ENCODE results near the gene COL8A1. TPM values are rescaled to one million over a fixed set of nuclear protein-coding genes. Genes with fewer than 3 reads are reported as not detected.

Gene COL8A1
- total RNA-seq, 2 experiments from 2014 or later: 0.10 to 0.13 TPM

- H3K27ac Mint-ChIP-seq: no peak overlapping the region
- no peak overlapping the region for H3K4me3 Mint-ChIP-seq
- no peaks in the 10 kb centered on the region for H3K36me3 Mint-ChIP-seq (ENCODE audit: low read depth)
- ChIA-PET POLR2A (no interaction called here), CTCF (no interaction called here)
- H3K4me1 Mint-ChIP-seq: no peaks in the 10 kb centered on the region
- no peak for DNase-seq
- H3K9me3 Mint-ChIP-seq: no peaks in the 10 kb centered on the region
- no peaks in the 10 kb centered on the region for H3K27me3 Mint-ChIP-seq
Observed at GRCh38 chr3:99741588-99741987, 103.2 kb downstream of the COL8A1 start.

GRCh38 chr3:99747915-99748314, 109.5 kb downstream of the COL8A1 start:
- Mint-ChIP-seq H3K27ac (no peak overlapping the region), H3K4me3 (no peak overlapping the region), H3K9me3 (no peaks in the 10 kb centered on the region), H3K4me1 (no peaks in the 10 kb centered on the region), H3K36me3 (ENCODE audit: low read depth) (no peaks in the 10 kb centered on the region), H3K27me3 (peaks cover 7% of the 10 kb centered on the region)
- ChIA-PET CTCF (no interaction called here), POLR2A (no interaction called here)
- DNase-seq: no peak

GRCh38 chr3:99751649-99752048, 113.3 kb downstream of the COL8A1 start:
- CTCF ChIA-PET: no interaction called here
- no peak overlapping the region for H3K27ac Mint-ChIP-seq
- H3K27me3 Mint-ChIP-seq: peaks cover 22% of the 10 kb centered on the region
- no peak overlapping the region for H3K4me3 Mint-ChIP-seq
- no peaks in the 10 kb centered on the region for H3K4me1 Mint-ChIP-seq
- no peak for DNase-seq
- no peaks in the 10 kb centered on the region for H3K36me3 Mint-ChIP-seq (ENCODE audit: low read depth)
- no peaks in the 10 kb centered on the region for H3K9me3 Mint-ChIP-seq
- POLR2A ChIA-PET: no interaction called here

GRCh38 chr3:99753268-99753975, 115.0 kb downstream of the COL8A1 start:
- no peaks in the 10 kb centered on the region for H3K4me1 Mint-ChIP-seq
- no peaks in the 10 kb centered on the region for H3K36me3 Mint-ChIP-seq (ENCODE audit: low read depth)

GRCh38 chr3:99755831-99756230, 117.4 kb downstream of the COL8A1 start:
- DNase-seq: no peak
- peaks cover 38% of the 10 kb centered on the region for H3K27me3 Mint-ChIP-seq
- no peak overlapping the region for H3K27ac Mint-ChIP-seq
- no peaks in the 10 kb centered on the region for H3K9me3 Mint-ChIP-seq
- H3K4me1 Mint-ChIP-seq: no peaks in the 10 kb centered on the region
- no peak overlapping the region for H3K4me3 Mint-ChIP-seq
- no peaks in the 10 kb centered on the region for H3K36me3 Mint-ChIP-seq (ENCODE audit: low read depth)
- POLR2A ChIA-PET: no interaction called here
- CTCF ChIA-PET: interaction anchor here (1.5 kb wide), 1 partner anchor 938 kb away, joined by 3 read pairs; no protein-coding TSS in a partner anchor

More at GRCh38 chr3:99753268-99753975, 115.0 kb downstream of the COL8A1 start:
- CTCF ChIA-PET: interaction anchor here (0.7 to 2.0 kb wide), 4 partner anchors 11 to 940 kb away, joined by 3 to 7 read pairs (median 5); no protein-coding TSS in a partner anchor
- Mint-ChIP-seq H3K27ac (no peak overlapping the region), H3K9me3 (no peaks in the 10 kb centered on the region), H3K4me3 (no peak overlapping the region), H3K27me3 (peaks cover 28% of the 10 kb centered on the region)
- POLR2A ChIA-PET: no interaction called here
- peak; percentile 17 for DNase-seq

DNA sequence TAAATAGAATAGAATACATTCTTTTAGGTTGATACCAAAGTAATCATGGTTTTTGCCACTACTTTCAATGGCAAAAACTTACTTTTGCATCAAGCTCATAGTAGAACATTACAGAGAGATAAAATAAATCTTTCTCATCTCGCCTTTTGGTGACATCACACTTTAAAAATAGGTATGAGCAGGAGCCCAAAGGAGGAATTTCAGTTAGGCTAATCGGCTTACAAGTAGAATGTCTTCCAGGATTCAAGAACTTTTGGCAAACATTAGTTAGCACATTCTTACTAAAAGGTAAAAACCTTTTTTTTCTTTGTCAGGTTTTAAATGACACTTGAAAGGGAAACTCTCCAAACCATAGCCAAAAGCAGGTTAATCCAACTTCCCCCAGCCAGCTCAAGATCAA, 119.6 kb downstream of the COL8A1 start:
- no peaks in the 10 kb centered on the region for H3K36me3 Mint-ChIP-seq (ENCODE audit: low read depth)
- DNase-seq: no peak
- no peaks in the 10 kb centered on the region for H3K9me3 Mint-ChIP-seq
- H3K4me3 Mint-ChIP-seq: no peak overlapping the region
- H3K27ac Mint-ChIP-seq: no peak overlapping the region
- CTCF ChIA-PET: no interaction called here
- no peaks in the 10 kb centered on the region for H3K4me1 Mint-ChIP-seq
- POLR2A ChIA-PET: no interaction called here
- peaks cover 43% of the 10 kb centered on the region for H3K27me3 Mint-ChIP-seq

DNA sequence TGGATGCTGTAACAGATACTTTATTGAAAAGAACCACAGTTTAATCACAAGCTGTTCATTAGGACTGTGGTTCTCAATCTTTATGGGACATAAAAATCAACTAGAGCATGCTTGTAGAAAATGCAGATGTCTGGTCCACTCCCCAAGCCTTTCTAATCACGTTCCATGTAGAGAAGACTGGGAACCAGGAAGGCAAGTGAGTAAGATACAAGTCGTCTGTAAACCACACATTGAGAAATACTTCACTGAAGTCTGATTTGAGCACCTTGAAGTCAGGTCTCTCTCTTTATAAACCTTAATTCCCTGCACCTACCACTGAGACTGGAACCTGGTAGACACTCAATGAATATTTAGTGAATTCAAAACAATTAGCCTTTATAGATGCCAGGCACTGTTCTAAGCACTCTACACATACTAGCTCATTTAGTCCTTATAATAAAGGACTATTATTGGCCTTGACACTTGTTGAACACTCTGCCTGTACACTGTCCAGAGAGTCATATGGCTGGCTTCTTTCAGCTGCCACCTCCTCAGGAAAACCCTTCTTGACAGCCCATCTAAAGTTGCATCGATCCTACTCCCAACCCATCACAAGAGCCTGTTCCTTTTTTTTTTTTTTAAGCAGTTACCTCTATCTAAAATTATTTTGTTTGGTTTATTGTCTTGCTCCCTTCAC, 120.2 kb downstream of the COL8A1 start:
- CTCF ChIA-PET: interaction anchor here (0.7 kb wide), 1 partner anchor 77 kb away, joined by 3 read pairs; no protein-coding TSS in a partner anchor
- Mint-ChIP-seq H3K27me3 (peaks cover 43% of the 10 kb centered on the region), H3K4me3 (no peak overlapping the region)

GRCh38 chr3:99760031-99760430, 121.6 kb downstream of the COL8A1 start:
- H3K36me3 Mint-ChIP-seq (ENCODE audit: low read depth): no peaks in the 10 kb centered on the region

More for the DNA sequence above, 120.2 kb downstream of the COL8A1 start:
- no peak for DNase-seq
- no peaks in the 10 kb centered on the region for H3K4me1 Mint-ChIP-seq
- H3K9me3 Mint-ChIP-seq: no peaks in the 10 kb centered on the region
- POLR2A ChIA-PET: no interaction called here
- no peaks in the 10 kb centered on the region for H3K36me3 Mint-ChIP-seq (ENCODE audit: low read depth)
- H3K27ac Mint-ChIP-seq: no peak overlapping the region

DNA sequence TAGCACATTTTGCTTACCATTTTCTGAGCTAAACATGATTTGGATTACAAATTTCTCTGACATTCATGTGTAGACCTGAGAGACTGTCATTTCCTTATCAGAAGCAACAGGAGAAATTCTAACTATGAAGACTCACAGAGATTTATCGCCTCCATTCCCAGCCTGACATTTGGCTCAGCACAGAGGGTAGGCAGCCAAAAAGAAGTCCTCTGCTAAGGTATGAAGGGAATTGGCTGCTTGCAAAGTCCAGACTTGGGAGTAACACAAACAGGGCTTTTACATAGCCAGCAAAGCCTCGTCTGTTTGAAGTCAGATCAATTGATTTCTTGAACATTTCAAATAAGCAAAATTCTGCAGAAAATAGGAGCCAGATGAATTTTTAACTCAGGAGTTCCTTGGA, 122.2 kb downstream of the COL8A1 start:
- no peaks in the 10 kb centered on the region for H3K4me1 Mint-ChIP-seq
- ChIA-PET CTCF (no interaction called here), POLR2A (no interaction called here)
- H3K27me3 Mint-ChIP-seq: peaks cover 38% of the 10 kb centered on the region
- no peak overlapping the region for H3K4me3 Mint-ChIP-seq
- H3K9me3 Mint-ChIP-seq: no peaks in the 10 kb centered on the region
- no peaks in the 10 kb centered on the region for H3K36me3 Mint-ChIP-seq (ENCODE audit: low read depth)
- no peak overlapping the region for H3K27ac Mint-ChIP-seq
- DNase-seq: no peak

More at GRCh38 chr3:99760031-99760430, 121.6 kb downstream of the COL8A1 start:
- no peaks in the 10 kb centered on the region for H3K9me3 Mint-ChIP-seq
- H3K4me3 Mint-ChIP-seq: no peak overlapping the region
- DNase-seq: no peak
- no peaks in the 10 kb centered on the region for H3K4me1 Mint-ChIP-seq
- H3K27me3 Mint-ChIP-seq: peaks cover 39% of the 10 kb centered on the region
- no peak overlapping the region for H3K27ac Mint-ChIP-seq
- ChIA-PET CTCF (no interaction called here), POLR2A (no interaction called here)

- H3K4me3 Mint-ChIP-seq: no peak overlapping the region
- no peaks in the 10 kb centered on the region for H3K36me3 Mint-ChIP-seq (ENCODE audit: low read depth)
- ChIA-PET CTCF (no interaction called here), POLR2A (no interaction called here)
- no peaks in the 10 kb centered on the region for H3K4me1 Mint-ChIP-seq
- peaks cover 31% of the 10 kb centered on the region for H3K27me3 Mint-ChIP-seq
- DNase-seq: no peak
- no peaks in the 10 kb centered on the region for H3K9me3 Mint-ChIP-seq
- no peak overlapping the region for H3K27ac Mint-ChIP-seq
Observed at GRCh38 chr3:99761415-99762165, 123.2 kb downstream of the COL8A1 start.

DNA sequence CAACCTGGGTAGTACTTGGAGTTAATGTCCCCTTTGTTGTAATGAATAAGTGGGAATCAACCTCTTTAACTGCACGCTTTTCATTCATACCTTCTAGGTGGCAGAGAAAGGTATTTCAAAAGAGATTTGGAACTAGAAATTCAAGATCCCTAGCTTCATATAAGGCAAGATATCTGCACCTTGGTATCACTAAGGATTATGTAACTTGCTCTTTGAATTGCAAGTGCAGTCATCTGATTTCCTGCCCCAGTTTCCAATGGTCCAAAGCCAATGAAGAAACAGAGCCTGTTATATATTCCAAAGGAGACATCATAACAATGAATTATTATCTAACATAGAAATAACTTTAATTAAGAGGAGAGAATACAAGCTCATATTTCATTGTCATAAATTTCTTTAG, 124.5 kb downstream of the COL8A1 start:
- ChIA-PET POLR2A (no interaction called here), CTCF (no interaction called here)
- peaks cover 25% of the 10 kb centered on the region for H3K27me3 Mint-ChIP-seq
- H3K4me1 Mint-ChIP-seq: no peaks in the 10 kb centered on the region
- H3K9me3 Mint-ChIP-seq: no peaks in the 10 kb centered on the region
- no peak for DNase-seq
- H3K27ac Mint-ChIP-seq: no peak overlapping the region
- no peaks in the 10 kb centered on the region for H3K36me3 Mint-ChIP-seq (ENCODE audit: low read depth)
- no peak overlapping the region for H3K4me3 Mint-ChIP-seq

- Mint-ChIP-seq H3K27ac (no peak overlapping the region), H3K36me3 (ENCODE audit: low read depth) (no peaks in the 10 kb centered on the region), H3K27me3 (peaks cover 12% of the 10 kb centered on the region), H3K9me3 (no peaks in the 10 kb centered on the region), H3K4me1 (no peaks in the 10 kb centered on the region), H3K4me3 (no peak overlapping the region)
- POLR2A ChIA-PET: no interaction called here
- CTCF ChIA-PET: interaction anchor here (0.7 to 0.9 kb wide), 3 partner anchors 10 to 1909 kb away, joined by 3 to 6 read pairs (median 4); no protein-coding TSS in a partner anchor
- DNase-seq: no peak
Observed at GRCh38 chr3:99764377-99764776, 126.0 kb downstream of the COL8A1 start.
